GM23338 (cell line): ENCODE data around the gene PLA2G4F. TPM values are rescaled to one million over a fixed set of nuclear protein-coding genes. Genes with fewer than 3 reads are reported as not detected.

ENCODE experiments used
- ATAC-seq: fragments of 200-7000 bp; cut with Tn5 transposase; 3 replicates; pipeline ENCODE4 v1.9.1; 2020
- DNase-seq: peaks from one replicate; pipeline ENCODE4 v3.0.0-alpha.2; 2015; ENCODE audit warnings: low spot score
- H2AFZ ChIP-seq: fragments of 200-600 bp; sonication (generic); 2 replicates; pipeline ENCODE4 v1.8.0; 2016; ENCODE audit warnings: antibody characterized with exemption, mild to moderate bottlenecking, moderate library complexity
- H3F3A ChIP-seq: fragments of 200-600 bp; sonication (generic); replicated peaks from 2 replicates; pipeline ENCODE4 v1.8.0; 2017; ENCODE audit warnings: antibody characterized with exemption, mixed run types, low read depth
- H3K27ac ChIP-seq: fragments of 200-600 bp; sonication (generic); 2 replicates; pipeline ENCODE4 v1.6.1; 2016; ENCODE audit warnings: low read depth
- H3K27me3 ChIP-seq: fragments of 200-600 bp; sonication (generic); 2 replicates; pipeline ENCODE4 v1.8.0; 2016; ENCODE audit warnings: mild to moderate bottlenecking, mixed run types, moderate library complexity; ENCODE audit not compliant: insufficient read depth
- H3K36me3 ChIP-seq: fragments of 200-600 bp; sonication (generic); 2 replicates; pipeline ENCODE4 v1.8.0; 2016; ENCODE audit warnings: mild to moderate bottlenecking; ENCODE audit not compliant: insufficient read depth
- H3K4me1 ChIP-seq: fragments of 200-600 bp; sonication (generic); 2 replicates; pipeline ENCODE4 v1.8.0; 2016; ENCODE audit warnings: mild to moderate bottlenecking, moderate library complexity; ENCODE audit not compliant: insufficient read depth
- H3K4me2 ChIP-seq: fragments of 200-600 bp; sonication (generic); 2 replicates; pipeline ENCODE4 v1.7.1; 2017; ENCODE audit warnings: mixed run types
- H3K4me3 ChIP-seq: fragments of 200-600 bp; sonication (generic); 2 replicates; pipeline ENCODE4 v1.6.1; 2016; ENCODE audit warnings: mixed run types
- H3K79me2 ChIP-seq: fragments of 200-600 bp; sonication (generic); replicated peaks from 2 replicates; pipeline ENCODE4 v1.8.0; 2017; ENCODE audit warnings: mild to moderate bottlenecking; ENCODE audit not compliant: insufficient read depth
- H3K9me2 ChIP-seq: fragments of 200-600 bp; sonication (generic); 2 replicates; pipeline ENCODE4 v1.8.0; 2017; ENCODE audit not compliant: insufficient read depth
- H4K20me1 ChIP-seq: fragments of 200-600 bp; sonication (generic); replicated peaks from 2 replicates; pipeline ENCODE4 v1.8.0; 2017; ENCODE audit warnings: mild to moderate bottlenecking; ENCODE audit not compliant: insufficient read depth
- H3K27ac Mint-ChIP-seq: 2 replicates; pipeline ENCODE4 v1.8.0; 2020; ENCODE audit warnings: inconsistent platforms, mild to moderate bottlenecking, moderate library complexity, mixed read lengths
- H3K27me3 Mint-ChIP-seq: 3 replicates; pipeline ENCODE4 v1.8.0; 2022; ENCODE audit warnings: low read depth, mild to moderate bottlenecking, moderate library complexity, mixed read lengths, inconsistent platforms; ENCODE audit not compliant: insufficient read depth, poor library complexity
- H3K36me3 Mint-ChIP-seq: 3 replicates; pipeline ENCODE4 v1.8.0; 2021; ENCODE audit warnings: low read depth, mild to moderate bottlenecking, inconsistent platforms, moderate library complexity, mixed read lengths
- H3K4me1 Mint-ChIP-seq: 3 replicates; pipeline ENCODE4 v1.8.0; 2020; ENCODE audit warnings: mild to moderate bottlenecking, inconsistent platforms, mixed read lengths
- H3K4me3 Mint-ChIP-seq: 3 replicates; pipeline ENCODE4 v1.8.0; 2021; ENCODE audit warnings: moderate library complexity, mild to moderate bottlenecking, inconsistent platforms, mixed read lengths
- H3K9me3 Mint-ChIP-seq: 3 replicates; pipeline ENCODE4 v1.8.0; 2020; ENCODE audit warnings: moderate library complexity, mild to moderate bottlenecking, inconsistent platforms, mixed read lengths
- CREB1 ChIP-seq: fragments of 250-450 bp; sonication (Bioruptor Pico); IDR thresholded peaks from 2 replicates; pipeline ENCODE4 v1.5.0; 2020; ENCODE audit warnings: low read depth, mild to moderate bottlenecking, moderate library complexity
- EZH2 ChIP-seq: fragments of 200-600 bp; sonication (generic); IDR thresholded peaks from one replicate; pipeline ENCODE4 v1.8.0; 2017; ENCODE audit warnings: antibody characterized with exemption, mild to moderate bottlenecking, low read depth; ENCODE audit not compliant: unreplicated experiment
- EZH2phosphoT487 ChIP-seq: fragments of 200-600 bp; sonication (generic); IDR thresholded peaks from one replicate; pipeline ENCODE4 v1.8.1; 2018; ENCODE audit warnings: antibody characterized with exemption; ENCODE audit not compliant: unreplicated experiment
- JUNB ChIP-seq: IDR thresholded peaks from one replicate; pipeline ENCODE4 v1.6.1; 2016; ENCODE audit warnings: antibody characterized with exemption; ENCODE audit not compliant: unreplicated experiment
- NANOG ChIP-seq: IDR thresholded peaks from 2 replicates; pipeline ENCODE4 v1.6.1; 2016; ENCODE audit warnings: antibody characterized with exemption, borderline replicate concordance
- POLR2AphosphoS5 ChIP-seq: IDR thresholded peaks from 2 replicates; pipeline ENCODE4 v1.6.1; 2016; ENCODE audit warnings: antibody characterized with exemption, low read depth
- REST ChIP-seq: IDR thresholded peaks from one replicate; pipeline ENCODE4 v1.6.1; 2018; ENCODE audit warnings: antibody characterized with exemption; ENCODE audit not compliant: unreplicated experiment
- STAT1 ChIP-seq: IDR thresholded peaks from one replicate; pipeline ENCODE4 v1.6.1; 2016; ENCODE audit warnings: antibody characterized with exemption; ENCODE audit not compliant: unreplicated experiment
- ZNF114 ChIP-seq: fragments of 250-450 bp; sonication (Bioruptor Pico); IDR thresholded peaks from 2 replicates; pipeline ENCODE4 v1.5.0; 2020; ENCODE audit warnings: mild to moderate bottlenecking, moderate library complexity
- polyA plus RNA-seq: library from polyadenylated mRNA; unstranded; fragments of >200 nt; fragmentation: Nextera tagmentation; extraction: Ambion mirVana; gene quantifications from 2 replicates; pipeline ENCODE4 v1.2.1, GENCODE V29; 2016
- total RNA-seq: library from RNA; depleted of rRNA; stranded (reverse); fragments of >200 nt; shearing (Covaris generic); gene quantifications from 2 replicates; pipeline ENCODE4 v1.2.3, GENCODE V29; 2014

The PLA2G4F gene
- total and polyA plus RNA-seq, 2 experiments from 2014 or later: not detected

GRCh38 chr15:42110367-42110766 lies 46.1 kb downstream of the PLA2G4F start:
- peaks cover 4% of the 10 kb centered on the region for H3K27me3 Mint-ChIP-seq
- ATAC-seq (peak; percentile 60; the same call in 2 of the 3 replicates), DNase-seq (no peak)
- no peak overlapping the region for H3K27ac Mint-ChIP-seq
- H3K36me3 Mint-ChIP-seq: no peaks in the 10 kb centered on the region
- Histone ChIP-seq H3F3A (no peaks in the 10 kb centered on the region), H3K4me1 (no peaks in the 10 kb centered on the region), H3K79me2 (no peaks in the 10 kb centered on the region), H3K27me3 (no peaks in the 10 kb centered on the region), H3K9me2 (no peaks in the 10 kb centered on the region), H3K4me3 (no peak overlapping the region), H2AFZ (no peak overlapping the region), H3K27ac (no peak overlapping the region), H3K36me3 (no peaks in the 10 kb centered on the region), H4K20me1 (no peaks in the 10 kb centered on the region), H3K4me2 (no peak overlapping the region)
- no peak overlapping the region for H3K4me3 Mint-ChIP-seq
- no peak for TF ChIP-seq EZH2phosphoT487
- no peak for TF ChIP-seq POLR2AphosphoS5
- TF ChIP-seq CREB1 (CRISPR knock-in tag): no peak
- no peak for TF ChIP-seq JUNB
- TF ChIP-seq NANOG: no peak
- H3K9me3 Mint-ChIP-seq: no peaks in the 10 kb centered on the region
- H3K4me1 Mint-ChIP-seq: peaks cover 4% of the 10 kb centered on the region

GRCh38 chr15:42108806-42109205 lies 47.6 kb downstream of the PLA2G4F start:
- no peak for TF ChIP-seq ZNF114
- no peak for TF ChIP-seq REST
- no peak overlapping the region for H3K27ac Mint-ChIP-seq
- ATAC-seq (no peak), DNase-seq (no peak)
- H3K27me3 ChIP-seq: no peaks in the 10 kb centered on the region
- H3K4me3 ChIP-seq: no peak overlapping the region
- no peaks in the 10 kb centered on the region for H3K36me3 ChIP-seq
- H4K20me1 ChIP-seq: no peaks in the 10 kb centered on the region
- H2AFZ ChIP-seq: no peak overlapping the region
- no peak overlapping the region for H3K4me3 Mint-ChIP-seq
- no peaks in the 10 kb centered on the region for H3K36me3 Mint-ChIP-seq
- H3K9me3 Mint-ChIP-seq: no peaks in the 10 kb centered on the region
- no peaks in the 10 kb centered on the region for H3K79me2 ChIP-seq
- no peaks in the 10 kb centered on the region for H3K4me1 ChIP-seq
- peaks cover 4% of the 10 kb centered on the region for H3K27me3 Mint-ChIP-seq
- H3F3A ChIP-seq: no peaks in the 10 kb centered on the region
- no peak overlapping the region for H3K4me2 ChIP-seq
- no peak overlapping the region for H3K27ac ChIP-seq
- no peaks in the 10 kb centered on the region for H3K9me2 ChIP-seq
- peaks cover 4% of the 10 kb centered on the region for H3K4me1 Mint-ChIP-seq

- Mint-ChIP-seq H3K9me3 (no peaks in the 10 kb centered on the region), H3K36me3 (no peaks in the 10 kb centered on the region), H3K27ac (no peak overlapping the region), H3K4me3 (no peak overlapping the region), H3K27me3 (peaks cover 4% of the 10 kb centered on the region), H3K4me1 (peaks cover 4% of the 10 kb centered on the region)
- Histone ChIP-seq H3K4me1 (no peaks in the 10 kb centered on the region), H3K4me2 (no peak overlapping the region), H2AFZ (no peak overlapping the region), H3K36me3 (no peaks in the 10 kb centered on the region), H3K27ac (no peak overlapping the region), H4K20me1 (no peaks in the 10 kb centered on the region), H3K9me2 (no peaks in the 10 kb centered on the region), H3K4me3 (no peak overlapping the region), H3F3A (no peaks in the 10 kb centered on the region), H3K79me2 (no peaks in the 10 kb centered on the region), H3K27me3 (no peaks in the 10 kb centered on the region)
- ATAC-seq: no peak
- no peak for DNase-seq
- TF ChIP-seq STAT1: no peak
- no peak for TF ChIP-seq EZH2
- TF ChIP-seq EZH2phosphoT487: no peak
Observed at GRCh38 chr15:42108189-42108588, 48.2 kb downstream of the PLA2G4F start.
